HepG2 (cell line): ENCODE results near the gene H3-3A. TPM values are rescaled to one million over a fixed set of nuclear protein-coding genes. Genes with fewer than 3 reads are reported as not detected.

Source experiments
- ASH2L ChIP-seq: fragments of 300-600, 200-600 bp; sonication (generic); IDR thresholded peaks from 2 replicates; pipeline ENCODE4 v1.7.0; 2017; ENCODE audit warnings: low read depth, mild to moderate bottlenecking, moderate library complexity, mixed read lengths, low read length; ENCODE audit not compliant: insufficient read length
- GATAD2A ChIP-seq: IDR thresholded peaks from 2 replicates; pipeline ENCODE4 v1.6.1; 2016
- MAF1 ChIP-seq: sonication (generic); formaldehyde crosslinking; IDR thresholded peaks from 2 replicates; pipeline ENCODE4 v1.5.0; 2020; ENCODE audit warnings: missing genetic modification reagents, borderline replicate concordance
- MYC ChIP-seq: sonication (generic); formaldehyde crosslinking; IDR thresholded peaks from 2 replicates; pipeline ENCODE4 v1.9.0; 2021; ENCODE audit warnings: missing genetic modification reagents, borderline replicate concordance
- MZF1 ChIP-seq: sonication (generic); formaldehyde crosslinking; IDR thresholded peaks from 2 replicates; pipeline ENCODE4 v1.8.1; 2023; ENCODE audit warnings: mild to moderate bottlenecking, missing genetic modification reagents, borderline replicate concordance
- PCBP1 ChIP-seq: fragments of 200-400 bp; formaldehyde crosslinking; IDR thresholded peaks from 2 replicates; pipeline ENCODE4 v1.6.1; 2017; ENCODE audit warnings: mild to moderate bottlenecking, low read depth, low read length, borderline replicate concordance
- RERE ChIP-seq: IDR thresholded peaks from 2 replicates; pipeline ENCODE4 v1.6.1; 2016; ENCODE audit warnings: low read depth, missing genetic modification reagents, missing compliant biosample characterization
- SIX1 ChIP-seq: sonication (generic); formaldehyde crosslinking; IDR thresholded peaks from 2 replicates; pipeline ENCODE4 v1.4.0; 2020; ENCODE audit warnings: missing genetic modification reagents, borderline replicate concordance
- ZNF124 ChIP-seq: sonication (generic); formaldehyde crosslinking; IDR thresholded peaks from 2 replicates; pipeline ENCODE4 v1.4.0; 2020; ENCODE audit warnings: missing genetic modification reagents
- ZNF329 ChIP-seq: sonication (generic); formaldehyde crosslinking; IDR thresholded peaks from 2 replicates; pipeline ENCODE4 v1.9.0; 2021; ENCODE audit warnings: low read depth, mild to moderate bottlenecking, missing genetic modification reagents
- ZNF468 ChIP-seq: sonication (generic); formaldehyde crosslinking; IDR thresholded peaks from 2 replicates; pipeline ENCODE4 v1.8.0; 2022; ENCODE audit warnings: mild to moderate bottlenecking, moderate library complexity, missing genetic modification reagents
- ZNF563 ChIP-seq: sonication (generic); formaldehyde crosslinking; IDR thresholded peaks from 2 replicates; pipeline ENCODE4 v1.8.0; 2022; ENCODE audit warnings: mild to moderate bottlenecking, moderate library complexity, missing genetic modification reagents
- ZNF564 ChIP-seq: sonication (generic); formaldehyde crosslinking; IDR thresholded peaks from 2 replicates; pipeline ENCODE4 v1.8.1; 2023; ENCODE audit warnings: mild to moderate bottlenecking, missing genetic modification reagents
- ZNF614 ChIP-seq: IDR thresholded peaks from 2 replicates; pipeline ENCODE4 v1.6.1; 2018; ENCODE audit warnings: missing biosample characterization, missing genetic modification reagents, inconsistent platforms, borderline replicate concordance
- ZNF674 ChIP-seq: sonication (generic); formaldehyde crosslinking; IDR thresholded peaks from 2 replicates; pipeline ENCODE4 v1.5.0; 2020; ENCODE audit warnings: low read depth, mild to moderate bottlenecking, missing genetic modification reagents
- ZNF691 ChIP-seq: sonication (generic); formaldehyde crosslinking; IDR thresholded peaks from 2 replicates; pipeline ENCODE4 v1.4.0; 2020; ENCODE audit warnings: missing genetic modification reagents, low read depth, mild to moderate bottlenecking, borderline replicate concordance
- ZNF747 ChIP-seq: sonication (generic); formaldehyde crosslinking; IDR thresholded peaks from 2 replicates; pipeline ENCODE4 v1.8.1; 2023; ENCODE audit warnings: missing genetic modification reagents, mild to moderate bottlenecking, borderline replicate concordance
- polyA plus RNA-seq, 8 experiments: library from polyadenylated mRNA; depleted of rRNA in 3 of 8; stranded (reverse) in 7 of 8; unstranded in 1 of 8; fragments of >200 nt; fragmentation: Illumina TruSeq in 4 of 8; extraction: Trizol in 4 of 8; gene quantifications; 2 replicates each; pipeline versions ENCODE4 v1.2.1 to v1.2.3, GENCODE V29; 2011 to 2016; ENCODE audit warnings: low read depth in 4 of 8, missing spikeins in 1 of 8, mixed read lengths in 1 of 8; ENCODE audit not compliant: insufficient read depth in 1 of 8
- total RNA-seq, 5 experiments: library from RNA; depleted of rRNA; stranded (reverse); fragments of >200 nt; fragmentation: Illumina TruSeq; extraction: Trizol; gene quantifications; 2 replicates each; pipeline ENCODE4 v1.2.3, GENCODE V29; 2016; ENCODE audit warnings: low read depth in 1 of 5
- TF ChIP-seq, protein P1 (sequence below): sonication (generic); formaldehyde crosslinking; IDR thresholded peaks from 2 replicates; pipeline ENCODE4 v1.4.0; 2020; ENCODE audit warnings: mild to moderate bottlenecking, missing genetic modification reagents
- TF ChIP-seq, protein P2 (sequence below): sonication (generic); formaldehyde crosslinking; IDR thresholded peaks from 2 replicates; pipeline ENCODE4 v1.8.0; 2022; ENCODE audit warnings: missing genetic modification reagents, mild to moderate bottlenecking, borderline replicate concordance

H3-3A gene
- total and polyA plus RNA-seq, 2 of the 13 experiments (the other 11 are each of a cell fraction or from before 2014, with no cell fraction given): 221 to 320 TPM

DNA sequence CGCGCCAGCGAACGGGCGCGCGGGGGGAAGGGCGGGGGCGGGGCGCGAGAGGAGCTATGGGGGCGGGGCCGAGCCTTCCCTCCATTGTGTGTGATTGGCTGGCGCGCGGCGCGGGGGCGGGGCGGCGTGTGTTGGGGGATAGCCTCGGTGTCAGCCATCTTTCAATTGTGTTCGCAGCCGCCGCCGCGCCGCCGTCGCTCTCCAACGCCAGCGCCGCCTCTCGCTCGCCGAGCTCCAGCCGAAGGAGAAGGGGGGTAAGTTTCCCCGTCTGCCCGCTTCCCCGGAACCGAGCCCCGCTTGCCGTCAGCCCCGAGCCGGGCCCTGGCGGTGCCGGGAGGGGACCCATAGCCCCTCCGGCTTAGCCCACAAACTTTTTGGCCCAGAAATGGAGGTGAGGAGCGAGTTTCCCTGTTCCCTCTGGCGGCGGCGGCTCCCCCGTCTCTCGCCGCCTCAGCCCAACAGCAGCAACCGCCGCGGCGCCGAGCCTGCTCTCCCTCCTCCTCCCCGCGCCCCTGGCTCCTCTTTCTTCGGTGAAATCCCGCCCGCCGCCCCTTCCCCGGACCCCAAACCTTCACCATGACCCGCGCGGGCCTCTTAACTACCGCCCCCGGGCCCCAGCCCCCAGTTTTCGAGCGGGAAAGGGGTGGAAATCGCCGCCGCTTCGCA, at the start of gene H3-3A (continued):
- TF ChIP-seq ZNF563 (CRISPR knock-in tag) (peak; percentile 71; the same call in 1 of the 2 replicates), ASH2L (peak; percentile 32), ZNF124 (0 out of 2 replicates have a peak, but pooled peaks have one; percentile 54), ZNF329 (CRISPR knock-in tag) (peak; percentile 73; the same call in 1 of the 2 replicates), RERE (CRISPR knock-in tag) (no peak), ZNF691 (CRISPR knock-in tag) (no peak), MAF1 (CRISPR knock-in tag) (no peak), SIX1 (CRISPR knock-in tag) (no peak), MZF1 (CRISPR knock-in tag) (no peak), MYC (CRISPR knock-in tag) (no peak; the same call in 1 of the 2 replicates), PCBP1 (no peak), ZNF614 (CRISPR knock-in tag) (peak; percentile 46; the same call in 1 of the 2 replicates), ZNF674 (CRISPR knock-in tag) (0 out of 2 replicates have a peak, but pooled peaks have one; percentile 48), ZNF747 (CRISPR knock-in tag) (peak; percentile 59; the same call in 1 of the 2 replicates), GATAD2A (no peak), ZNF468 (no peak), ZNF564 (CRISPR knock-in tag) (peak; percentile 84)
- TF ChIP-seq, protein P1, sequence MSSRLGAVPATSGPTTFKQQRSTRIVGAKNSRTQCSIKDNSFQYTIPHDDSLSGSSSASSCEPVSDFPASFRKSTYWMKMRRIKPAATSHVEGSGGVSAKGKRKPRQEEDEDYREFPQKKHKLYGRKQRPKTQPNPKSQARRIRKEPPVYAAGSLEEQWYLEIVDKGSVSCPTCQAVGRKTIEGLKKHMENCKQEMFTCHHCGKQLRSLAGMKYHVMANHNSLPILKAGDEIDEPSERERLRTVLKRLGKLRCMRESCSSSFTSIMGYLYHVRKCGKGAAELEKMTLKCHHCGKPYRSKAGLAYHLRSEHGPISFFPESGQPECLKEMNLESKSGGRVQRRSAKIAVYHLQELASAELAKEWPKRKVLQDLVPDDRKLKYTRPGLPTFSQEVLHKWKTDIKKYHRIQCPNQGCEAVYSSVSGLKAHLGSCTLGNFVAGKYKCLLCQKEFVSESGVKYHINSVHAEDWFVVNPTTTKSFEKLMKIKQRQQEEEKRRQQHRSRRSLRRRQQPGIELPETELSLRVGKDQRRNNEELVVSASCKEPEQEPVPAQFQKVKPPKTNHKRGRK: no peak
- TF ChIP-seq, protein P2, sequence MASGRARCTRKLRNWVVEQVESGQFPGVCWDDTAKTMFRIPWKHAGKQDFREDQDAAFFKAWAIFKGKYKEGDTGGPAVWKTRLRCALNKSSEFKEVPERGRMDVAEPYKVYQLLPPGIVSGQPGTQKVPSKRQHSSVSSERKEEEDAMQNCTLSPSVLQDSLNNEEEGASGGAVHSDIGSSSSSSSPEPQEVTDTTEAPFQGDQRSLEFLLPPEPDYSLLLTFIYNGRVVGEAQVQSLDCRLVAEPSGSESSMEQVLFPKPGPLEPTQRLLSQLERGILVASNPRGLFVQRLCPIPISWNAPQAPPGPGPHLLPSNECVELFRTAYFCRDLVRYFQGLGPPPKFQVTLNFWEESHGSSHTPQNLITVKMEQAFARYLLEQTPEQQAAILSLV (CRISPR knock-in tag): no peak
